Ovary (tissue), 9 donors: ENCODE measurements around the gene PLS1. TPM values are rescaled to one million over a fixed set of nuclear protein-coding genes. Genes with fewer than 3 reads are reported as not detected.

Source experiments
- DNase-seq, 5 donors: peaks; one replicate each; pipeline ENCODE4 v3.0.0-alpha.2; 2019 to 2020
- H3K27ac ChIP-seq, 2 donors: fragments of 200-600 bp; one replicate each; pipeline versions ENCODE4 v1.5.1 to v1.8.0; 2019 to 2022
- H3K27me3 ChIP-seq: fragments of 200-600 bp; one replicate; pipeline ENCODE4 v1.8.0; 2022
- H3K36me3 ChIP-seq: fragments of 200-600 bp; sonication (generic); one replicate; pipeline ENCODE4 v1.5.1; 2019
- H3K4me1 ChIP-seq: one replicate; pipeline ENCODE4 v1.8.1; 2013; ENCODE audit warnings: mild to moderate bottlenecking, moderate library complexity; ENCODE audit not compliant: insufficient read depth
- H3K4me3 ChIP-seq: fragments of 200-600 bp; sonication (generic); one replicate; pipeline ENCODE4 v1.5.1; 2017
- H3K9me3 ChIP-seq, 2 donors: fragments of 200-600 bp in 1 of 2; sonication (generic) in 1 of 2; one replicate each; pipeline versions ENCODE4 v1.5.1 to v1.8.1; 2013 to 2019; ENCODE audit warnings: mild to moderate bottlenecking in 1 of 2, moderate library complexity in 1 of 2
- CTCF ChIP-seq, 3 donors: fragments of 450-650 bp in 2 of 3; fragments of 200-600 bp in 1 of 3; IDR thresholded peaks; one replicate each; pipeline versions ENCODE4 v1.5.1 to v1.8.0; 2016 to 2022; ENCODE audit warnings: antibody characterized with exemption in 3 of 3, mild to moderate bottlenecking in 1 of 3
- EP300 ChIP-seq: sonication (generic); formaldehyde crosslinking; IDR thresholded peaks from one replicate; pipeline ENCODE4 v1.6.1; 2017; ENCODE audit warnings: antibody characterized with exemption
- POLR2A ChIP-seq: fragments of 450-650 bp; IDR thresholded peaks from one replicate; pipeline ENCODE4 v1.6.1; 2017; ENCODE audit warnings: antibody characterized with exemption, mild to moderate bottlenecking, moderate library complexity
- WGBS, 3 donors: extraction: QIAGEN DNeasy Blood & Tissue Kit in 1 of 3; methylation state at CpG; one replicate each; pipeline versions ENCODE4 v1.1.5 to v1.1.7; 2013 to 2017; 5-methylcytosine and 5-hydroxymethylcytosine counted together
- intact Hi-C, 4 donors: fragments of 100-400 bp; cut with DNase I; formaldehyde crosslinking; loops; one replicate each; pipeline versions ENCODE4 v1.11.0 to v1.15.1; 2022 to 2023
- polyA plus RNA-seq, 2 donors: library from polyadenylated mRNA; stranded (reverse); fragments of 200-250 nt in 1 of 2; fragments of 350-450 nt in 1 of 2; fragmentation: Illumina TruSeq in 1 of 2; extraction: RNeasy Lipid Tissue Mini Kit (QIAGEN cat#74804) in 1 of 2; gene quantifications; one replicate each; pipeline ENCODE4 v1.2.3, GENCODE V29; 2013 to 2014
- total RNA-seq, 7 donors: library from RNA; depleted of rRNA in 2 of 7; stranded (reverse); fragments of >200 nt in 2 of 7; fragmentation: NEBNext Ultra II Directional in 3 of 7; extraction: Animal tissue kit (Norgen Biotek cat#: 25700) in 3 of 7; gene quantifications; one replicate each; pipeline versions ENCODE4 v1.1.0 to v1.2.4, GENCODE V29; 2016 to 2023
- donor health status: DM: no; HTN: no; CAD: no; lungs with moderate emphysema.
- donor health status: DM: no; HTN: no; CAD: no.
- donor health status: Bipolar disorder and iron deficiency.
- donor health status: DM: yes; HTN: yes; CAD: no.
- donor health status: DM: no; HTN: no; CAD: no.
- donor health status: DM: yes; HTN: yes; CAD: no.

Gene PLS1
- total and polyA plus RNA-seq, 9 donors, result 0.61 to 6.9 (median 1.7) TPM

GRCh38 chr3:142691527-142691926 lies 95.3 kb downstream of the PLS1 start:
- intact Hi-C loops, result no loop called here
- WGBS, 3 donors, result 70 to 83% (median 78%) methylated on average over 2 of the region's 2 CpGs

GRCh38 chr3:142693136-142693853 lies 97.1 kb downstream of the PLS1 start:
- DNase-seq, result no peak
- intact Hi-C loops, result no loop called here
- WGBS, 3 donors, result 68 to 78% (median 77%) methylated on average over 7 of the region's 7 CpGs
- Histone ChIP-seq H3K4me1 (no peaks in the 10 kb centered on the region), H3K27ac (no peak overlapping the region), H3K4me3 (no peak overlapping the region), H3K9me3 (no peaks in the 10 kb centered on the region), H3K36me3 (no peaks in the 10 kb centered on the region), H3K27me3 (no peaks in the 10 kb centered on the region)
- no peak for TF ChIP-seq POLR2A
- no peak for TF ChIP-seq CTCF (IDR thresholded peaks at IDR 0.05)
- TF ChIP-seq EP300, result no peak

More at GRCh38 chr3:142691527-142691926, 95.3 kb downstream of the PLS1 start:
- no peak overlapping the region for H3K27ac ChIP-seq
- no peak for DNase-seq
- no peaks in the 10 kb centered on the region for H3K4me1 ChIP-seq
- no peaks in the 10 kb centered on the region for H3K36me3 ChIP-seq
- no peaks in the 10 kb centered on the region for H3K9me3 ChIP-seq
- TF ChIP-seq EP300 (no peak), POLR2A (no peak), CTCF (IDR thresholded peaks at IDR 0.05) (no peak)
- no peak overlapping the region for H3K4me3 ChIP-seq
- H3K27me3 ChIP-seq, result no peaks in the 10 kb centered on the region

- no peaks in the 10 kb centered on the region for H3K4me1 ChIP-seq
- no peak overlapping the region for H3K27ac ChIP-seq
- DNase-seq, result no peak
- H3K4me3 ChIP-seq, result no peak overlapping the region
- no peaks in the 10 kb centered on the region for H3K27me3 ChIP-seq
- no peaks in the 10 kb centered on the region for H3K36me3 ChIP-seq
- H3K9me3 ChIP-seq, result no peaks in the 10 kb centered on the region
- 91 to 98% (median 97%) methylated on average over 1 of the region's 1 CpG for WGBS, 3 donors
- TF ChIP-seq EP300 (no peak), CTCF (IDR thresholded peaks at IDR 0.05) (no peak), POLR2A (no peak)
- intact Hi-C loops, result no loop called here
Measured at GRCh38 chr3:142694225-142694624, 98.0 kb downstream of the PLS1 start.

- Histone ChIP-seq H3K27me3 (no peaks in the 10 kb centered on the region), H3K36me3 (no peaks in the 10 kb centered on the region), H3K9me3 (no peaks in the 10 kb centered on the region), H3K27ac (no peak overlapping the region), H3K4me3 (no peak overlapping the region), H3K4me1 (no peaks in the 10 kb centered on the region)
- 72 to 81% (median 77%) methylated on average over 2 of the region's 2 CpGs for WGBS, 3 donors
- intact Hi-C loops, result no loop called here
- DNase-seq, result no peak
- TF ChIP-seq CTCF (IDR thresholded peaks at IDR 0.05), result no peak
Measured at GRCh38 chr3:142705198-142705597, 109.0 kb downstream of the PLS1 start.
